ENCODE results near the gene TRRAP.
"Not testable (repeated sequence)": the region's sequence is repeated elsewhere in the genome, so short reads cannot be mapped to it uniquely, and the experiment has no call there.

Gene TRRAP

DNA sequence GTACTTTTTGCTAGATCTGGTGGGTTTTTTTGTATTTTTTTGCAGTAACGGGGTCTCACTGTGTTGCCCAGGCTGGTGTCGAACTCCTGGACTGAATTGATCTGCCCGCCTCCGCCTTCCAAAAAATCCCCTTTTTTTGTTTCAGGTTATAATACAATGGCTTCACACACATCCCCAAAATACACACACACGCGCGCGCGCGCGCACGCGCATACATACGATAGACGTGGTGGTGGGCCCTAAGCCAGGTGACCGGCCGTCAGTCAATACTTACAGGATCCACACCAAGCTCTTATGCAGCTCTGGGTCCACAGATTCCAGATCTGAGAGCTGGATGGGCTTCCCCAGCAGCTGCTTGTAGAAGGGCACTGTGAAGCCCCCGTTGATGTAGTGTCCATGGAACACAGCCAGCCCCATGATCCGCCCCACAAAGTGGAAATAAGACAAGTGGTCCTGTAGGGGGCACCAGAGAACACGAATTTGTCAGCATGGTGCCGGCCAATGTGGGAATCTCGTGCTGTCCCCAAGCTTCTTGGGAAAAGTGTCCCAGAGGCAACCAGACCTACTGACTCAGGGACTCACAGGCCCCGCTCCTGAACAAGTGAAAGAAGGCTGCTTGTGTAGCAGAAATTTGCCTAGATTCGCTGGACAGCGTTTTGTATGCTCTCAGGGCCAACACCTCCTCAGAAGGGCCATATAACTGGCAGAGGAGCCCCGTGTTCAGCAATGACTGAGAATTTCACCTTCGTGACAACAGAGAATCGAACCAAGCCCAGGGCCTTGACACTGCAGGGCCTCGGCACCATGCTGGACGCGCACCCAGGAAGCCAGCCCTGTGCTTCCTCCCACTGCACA, 162.0 kb downstream of the TRRAP start:
- no peak overlapping the region for H3K27ac ChIP-seq
- no peaks in the 10 kb centered on the region for H3K27me3 ChIP-seq (ENCODE audit: control insufficient read depth, insufficient read depth, low read length)

DNA sequence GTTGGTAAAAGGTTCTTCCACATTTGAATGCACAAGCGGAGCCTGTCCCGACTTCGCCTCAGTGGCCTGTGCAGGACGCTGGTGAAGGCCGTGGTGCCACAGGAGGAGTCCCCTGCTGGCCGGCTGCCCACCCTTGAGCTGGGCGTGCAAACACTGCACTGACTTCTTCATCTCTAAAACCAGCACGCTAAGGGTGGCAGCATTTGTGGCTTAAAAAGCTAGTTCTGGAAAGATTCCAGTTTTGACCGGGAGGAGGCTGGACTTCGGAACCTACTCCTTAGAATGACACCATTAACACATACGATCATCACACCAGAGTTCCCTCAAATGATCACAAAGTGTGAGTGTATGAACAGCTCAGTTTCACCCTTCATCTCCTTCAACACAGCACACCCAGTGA, 163.2 kb downstream of the TRRAP start:
- Histone ChIP-seq H3K9me3 (ENCODE audit: control insufficient read depth, low read length) (no peaks in the 10 kb centered on the region), H3K4me2 (ENCODE audit: low read length) (no peak overlapping the region), H2AFZ (no peak overlapping the region), H3K4me3 (ENCODE audit: low read depth, low read length) (no peak overlapping the region), H3K4me1 (no peaks in the 10 kb centered on the region), H3K27me3 (ENCODE audit: control insufficient read depth, insufficient read depth, low read length) (no peaks in the 10 kb centered on the region), H3K79me2 (no peaks in the 10 kb centered on the region), H3K27ac (no peak overlapping the region), H3K36me3 (ENCODE audit: control insufficient read depth, insufficient read depth, low read length) (no peaks in the 10 kb centered on the region), H3K9ac (no peak overlapping the region)
- TF ChIP-seq, protein P1, sequence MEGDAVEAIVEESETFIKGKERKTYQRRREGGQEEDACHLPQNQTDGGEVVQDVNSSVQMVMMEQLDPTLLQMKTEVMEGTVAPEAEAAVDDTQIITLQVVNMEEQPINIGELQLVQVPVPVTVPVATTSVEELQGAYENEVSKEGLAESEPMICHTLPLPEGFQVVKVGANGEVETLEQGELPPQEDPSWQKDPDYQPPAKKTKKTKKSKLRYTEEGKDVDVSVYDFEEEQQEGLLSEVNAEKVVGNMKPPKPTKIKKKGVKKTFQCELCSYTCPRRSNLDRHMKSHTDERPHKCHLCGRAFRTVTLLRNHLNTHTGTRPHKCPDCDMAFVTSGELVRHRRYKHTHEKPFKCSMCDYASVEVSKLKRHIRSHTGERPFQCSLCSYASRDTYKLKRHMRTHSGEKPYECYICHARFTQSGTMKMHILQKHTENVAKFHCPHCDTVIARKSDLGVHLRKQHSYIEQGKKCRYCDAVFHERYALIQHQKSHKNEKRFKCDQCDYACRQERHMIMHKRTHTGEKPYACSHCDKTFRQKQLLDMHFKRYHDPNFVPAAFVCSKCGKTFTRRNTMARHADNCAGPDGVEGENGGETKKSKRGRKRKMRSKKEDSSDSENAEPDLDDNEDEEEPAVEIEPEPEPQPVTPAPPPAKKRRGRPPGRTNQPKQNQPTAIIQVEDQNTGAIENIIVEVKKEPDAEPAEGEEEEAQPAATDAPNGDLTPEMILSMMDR (IDR thresholded peaks at IDR 0.05): no peak

More for the DNA sequence above, 162.0 kb downstream of the TRRAP start:
- Histone ChIP-seq H3K9me3 (ENCODE audit: control insufficient read depth, low read length) (no peaks in the 10 kb centered on the region), H3K4me1 (no peaks in the 10 kb centered on the region), H3K4me2 (ENCODE audit: low read length) (no peak overlapping the region), H3K4me3 (ENCODE audit: low read depth, low read length) (no peak overlapping the region), H2AFZ (no peak overlapping the region), H3K36me3 (ENCODE audit: control insufficient read depth, insufficient read depth, low read length) (no peaks in the 10 kb centered on the region), H3K9ac (no peak overlapping the region), H3K79me2 (no peaks in the 10 kb centered on the region)
- TF ChIP-seq, protein P1 (IDR thresholded peaks at IDR 0.05): peak; percentile 72

DNA sequence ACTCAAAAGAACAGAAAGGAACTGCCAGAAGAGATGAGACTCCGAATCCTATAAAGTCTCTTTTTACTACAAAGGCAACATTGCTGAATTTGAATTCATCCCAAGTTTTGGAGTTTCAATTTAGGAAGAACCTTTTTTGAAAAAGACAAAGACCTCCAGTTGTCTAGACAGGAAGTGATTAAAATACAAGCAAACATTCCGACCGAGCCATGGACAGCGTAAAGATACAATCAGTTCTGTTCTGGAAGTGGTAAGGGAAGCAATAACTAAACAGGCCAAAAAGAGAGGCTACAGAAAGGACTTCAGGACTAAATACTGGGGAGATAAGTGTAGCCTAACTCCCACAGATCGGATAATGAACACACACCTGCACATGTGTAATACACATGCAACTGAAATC, 164.6 kb downstream of the TRRAP start:
- Histone ChIP-seq H3K4me3 (ENCODE audit: low read depth, low read length) (no peak overlapping the region), H3K27me3 (ENCODE audit: control insufficient read depth, insufficient read depth, low read length) (no peaks in the 10 kb centered on the region), H2AFZ (no peak overlapping the region), H3K27ac (no peak overlapping the region), H3K4me1 (no peaks in the 10 kb centered on the region), H3K9ac (no peak overlapping the region), H3K4me2 (ENCODE audit: low read length) (no peak overlapping the region), H3K36me3 (ENCODE audit: control insufficient read depth, insufficient read depth, low read length) (no peaks in the 10 kb centered on the region), H3K9me3 (ENCODE audit: control insufficient read depth, low read length) (no peaks in the 10 kb centered on the region), H3K79me2 (no peaks in the 10 kb centered on the region)
- TF ChIP-seq, protein P1 (IDR thresholded peaks at IDR 0.05): no peak

DNA sequence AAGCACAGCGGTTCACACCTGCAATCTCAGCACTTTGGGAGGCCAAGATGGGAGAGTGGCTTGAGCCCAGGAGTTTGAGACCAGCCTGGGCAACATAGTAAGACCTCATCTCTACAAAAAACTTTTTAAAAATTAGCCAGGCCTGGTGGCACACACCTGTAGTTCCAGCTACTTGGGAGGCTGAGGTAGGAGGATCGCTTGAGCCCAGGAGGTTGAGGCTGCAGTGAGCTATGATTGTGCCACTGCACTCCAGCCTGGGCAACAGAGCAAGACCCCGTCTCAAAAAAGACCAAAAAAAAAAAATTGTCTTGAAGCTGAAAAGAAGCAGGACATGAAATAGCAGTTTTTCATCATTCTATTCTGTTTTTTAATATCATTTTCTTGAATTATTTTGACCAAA, 166.5 kb downstream of the TRRAP start:
- not testable (repeated sequence) for H3K36me3 ChIP-seq (ENCODE audit: control insufficient read depth, insufficient read depth, low read length); H3K4me1 ChIP-seq; H3K79me2 ChIP-seq; H3K9ac ChIP-seq; H2AFZ ChIP-seq; H3K27ac ChIP-seq; H3K4me2 ChIP-seq (ENCODE audit: low read length); H3K4me3 ChIP-seq (ENCODE audit: low read depth, low read length); H3K9me3 ChIP-seq (ENCODE audit: control insufficient read depth, low read length); H3K27me3 ChIP-seq (ENCODE audit: control insufficient read depth, insufficient read depth, low read length)

DNA sequence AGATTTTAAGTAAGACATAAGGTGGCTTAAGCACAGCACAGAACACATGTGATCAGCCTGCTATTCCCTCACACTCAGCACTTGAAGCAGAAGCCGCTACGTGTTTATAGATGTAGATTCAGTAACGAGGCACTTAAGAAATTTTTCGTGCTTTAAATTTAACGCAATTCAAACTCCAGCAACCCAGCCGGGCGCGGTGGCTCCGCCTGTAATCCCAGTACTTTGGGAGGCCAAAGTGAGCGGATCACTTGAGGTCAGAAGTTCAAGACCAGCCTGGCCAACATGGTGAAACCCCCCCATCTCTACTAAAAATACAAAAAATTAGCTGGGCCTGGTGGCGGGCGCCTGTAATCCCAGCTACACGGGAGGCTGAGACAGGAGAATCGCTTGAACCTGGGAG, 167.9 kb downstream of the TRRAP start:
- not testable (repeated sequence) for H2AFZ ChIP-seq; H3K4me3 ChIP-seq (ENCODE audit: low read depth, low read length); H3K9ac ChIP-seq; H3K4me2 ChIP-seq (ENCODE audit: low read length); H3K9me3 ChIP-seq (ENCODE audit: control insufficient read depth, low read length); H3K36me3 ChIP-seq (ENCODE audit: control insufficient read depth, insufficient read depth, low read length); H3K27me3 ChIP-seq (ENCODE audit: control insufficient read depth, insufficient read depth, low read length); H3K79me2 ChIP-seq; H3K4me1 ChIP-seq; H3K27ac ChIP-seq

DNA sequence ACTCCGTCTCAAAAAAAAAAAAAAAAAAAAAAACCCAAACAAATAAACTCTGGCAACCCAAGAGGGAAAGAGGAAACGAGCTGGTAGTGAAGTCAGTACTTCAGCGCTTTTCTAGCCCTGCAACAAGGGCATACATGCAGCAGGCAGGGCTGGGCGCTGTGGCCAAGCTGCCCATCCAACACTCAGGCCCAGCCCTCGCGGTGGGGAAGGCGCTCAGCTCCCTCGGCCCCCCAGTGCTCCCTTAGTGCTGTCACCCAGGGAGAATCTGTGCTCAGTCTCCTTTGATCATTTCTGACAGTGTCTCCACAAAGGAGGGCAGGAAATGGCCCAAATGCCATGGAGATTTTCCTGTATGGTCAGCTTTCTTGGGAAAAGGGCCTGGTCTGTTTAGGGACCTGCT, 168.4 kb downstream of the TRRAP start:
- Histone ChIP-seq H3K79me2 (no peaks in the 10 kb centered on the region), H3K27ac (no peak overlapping the region), H3K36me3 (ENCODE audit: control insufficient read depth, insufficient read depth, low read length) (no peaks in the 10 kb centered on the region), H2AFZ (no peak overlapping the region), H3K9me3 (ENCODE audit: control insufficient read depth, low read length) (no peaks in the 10 kb centered on the region), H3K27me3 (ENCODE audit: control insufficient read depth, insufficient read depth, low read length) (no peaks in the 10 kb centered on the region), H3K4me1 (no peaks in the 10 kb centered on the region), H3K4me2 (ENCODE audit: low read length) (no peak overlapping the region), H3K4me3 (ENCODE audit: low read depth, low read length) (no peak overlapping the region), H3K9ac (no peak overlapping the region)
- TF ChIP-seq, protein P1 (IDR thresholded peaks at IDR 0.05): no peak

Data from parathyroid adenoma (tissue), 2 donors.